ENCODE measurements around the gene PTH2R.

GRCh38 chr2:208415897-208416296, 9.3 kb downstream of the PTH2R start:
- TF ChIP-seq CTCF (IDR thresholded peaks at IDR 0.05; ENCODE audit: low read depth, low read length, poor library complexity, severe bottlenecking) = no peak
- TF ChIP-seq EZH2phosphoT487 (IDR thresholded peaks at IDR 0.05; ENCODE audit: borderline replicate concordance, low read length) = no peak

Data from DOHH2 (cell line).